AG09319 (cell line): ENCODE data around the gene PRKCQ.

Experiments used
- DNase-seq: peaks from one replicate; pipeline ENCODE4 v3.0.0-alpha.2; 2010; ENCODE audit warnings: low read depth; ENCODE audit errors: extremely low read depth
- TF ChIP-seq, protein P1 (sequence below): IDR thresholded peaks from 2 replicates; pipeline ENCODE4 v1.5.1; 2011; ENCODE audit warnings: low read depth, mild to moderate bottlenecking, inconsistent platforms, low read length, moderate library complexity

PRKCQ gene

DNA sequence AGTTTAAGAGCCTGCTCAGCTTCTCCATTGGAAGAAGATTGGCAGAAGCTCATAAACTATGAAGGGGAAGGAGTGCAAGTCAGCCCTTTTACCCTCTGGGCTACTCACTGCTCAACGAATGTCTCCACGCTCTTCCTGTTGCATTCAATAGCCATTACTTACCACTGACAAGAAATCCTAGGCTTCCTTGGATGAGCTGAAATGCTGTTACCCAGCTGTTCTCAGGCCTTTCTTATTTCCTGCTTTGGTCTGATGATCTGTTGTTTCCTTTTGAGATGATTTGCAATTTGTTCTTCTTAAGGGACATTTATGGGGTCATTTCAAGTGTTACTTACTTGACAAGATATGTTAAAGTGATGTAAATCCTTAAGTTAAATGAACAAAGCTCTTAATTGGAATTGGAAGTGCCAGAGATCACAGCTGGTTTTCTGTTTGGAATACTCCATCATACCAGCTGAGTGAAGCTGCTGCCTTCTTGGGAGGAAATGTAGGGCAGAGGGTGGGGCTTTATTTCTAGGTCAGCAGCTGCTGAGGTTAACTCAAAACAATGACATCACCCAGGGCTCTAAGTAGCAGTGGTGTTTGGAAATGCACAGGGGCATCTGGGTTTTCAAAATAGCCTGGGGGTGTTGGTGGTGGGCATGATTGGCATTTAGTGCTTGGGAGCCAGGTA is 170.0 kb downstream of the PRKCQ start:
- TF ChIP-seq, protein P1, sequence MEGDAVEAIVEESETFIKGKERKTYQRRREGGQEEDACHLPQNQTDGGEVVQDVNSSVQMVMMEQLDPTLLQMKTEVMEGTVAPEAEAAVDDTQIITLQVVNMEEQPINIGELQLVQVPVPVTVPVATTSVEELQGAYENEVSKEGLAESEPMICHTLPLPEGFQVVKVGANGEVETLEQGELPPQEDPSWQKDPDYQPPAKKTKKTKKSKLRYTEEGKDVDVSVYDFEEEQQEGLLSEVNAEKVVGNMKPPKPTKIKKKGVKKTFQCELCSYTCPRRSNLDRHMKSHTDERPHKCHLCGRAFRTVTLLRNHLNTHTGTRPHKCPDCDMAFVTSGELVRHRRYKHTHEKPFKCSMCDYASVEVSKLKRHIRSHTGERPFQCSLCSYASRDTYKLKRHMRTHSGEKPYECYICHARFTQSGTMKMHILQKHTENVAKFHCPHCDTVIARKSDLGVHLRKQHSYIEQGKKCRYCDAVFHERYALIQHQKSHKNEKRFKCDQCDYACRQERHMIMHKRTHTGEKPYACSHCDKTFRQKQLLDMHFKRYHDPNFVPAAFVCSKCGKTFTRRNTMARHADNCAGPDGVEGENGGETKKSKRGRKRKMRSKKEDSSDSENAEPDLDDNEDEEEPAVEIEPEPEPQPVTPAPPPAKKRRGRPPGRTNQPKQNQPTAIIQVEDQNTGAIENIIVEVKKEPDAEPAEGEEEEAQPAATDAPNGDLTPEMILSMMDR: no peak
- DNase-seq: no peak

DNA sequence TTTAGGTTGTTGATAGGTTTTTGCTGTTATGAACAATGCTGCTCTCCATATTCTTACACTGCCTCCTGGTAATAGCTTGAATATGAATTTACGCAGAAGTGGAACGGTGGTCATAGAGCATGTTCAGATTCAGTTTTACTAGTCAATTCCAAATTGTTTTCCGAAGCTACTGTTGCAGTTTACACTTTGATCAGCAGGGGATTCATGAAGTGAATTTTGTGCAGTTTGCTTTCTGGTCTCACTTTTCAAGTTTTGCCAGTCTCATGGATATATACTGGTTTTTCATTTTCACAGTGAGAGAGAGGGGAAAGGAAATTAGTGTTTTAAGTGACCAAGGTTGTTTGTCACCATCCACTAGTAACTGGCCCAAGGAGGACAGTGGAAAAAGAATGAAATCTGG is 171.3 kb downstream of the PRKCQ start:
- TF ChIP-seq, protein P1: no peak

DNA sequence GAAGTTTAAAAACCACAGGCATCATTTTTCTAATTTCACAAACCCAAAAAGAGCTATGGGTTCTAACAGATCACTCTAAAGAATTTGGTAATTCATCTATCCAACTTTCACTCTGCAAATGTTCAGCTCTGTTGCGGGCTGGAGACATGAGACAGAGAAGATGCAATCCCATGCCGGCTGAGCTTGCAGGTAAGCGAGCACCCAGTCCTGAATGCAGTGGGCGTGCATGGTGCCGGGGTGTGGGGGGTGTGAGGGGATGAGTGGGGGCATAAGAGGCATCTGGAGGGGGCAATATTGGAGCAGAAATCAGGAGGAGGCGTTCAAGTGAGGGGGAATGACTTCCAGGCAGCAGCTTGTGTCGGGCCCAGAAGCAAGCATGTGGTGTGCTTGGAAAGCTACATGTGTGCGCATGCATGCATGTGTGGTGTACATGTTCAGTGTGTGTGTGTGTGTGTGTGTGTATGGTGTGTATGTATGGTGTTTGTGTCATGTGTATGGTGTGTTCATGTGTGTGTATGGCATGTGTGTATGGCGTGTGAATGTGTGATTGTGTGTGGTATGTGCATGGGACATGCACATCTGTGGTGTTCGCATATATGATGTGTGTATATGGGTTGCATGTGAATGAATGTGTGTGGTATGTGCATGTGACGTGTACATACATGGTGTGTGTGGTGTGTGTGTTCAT is 172.9 kb downstream of the PRKCQ start:
- TF ChIP-seq, protein P1: no peak
- DNase-seq: no peak

More for the DNA sequence above, 171.3 kb downstream of the PRKCQ start:
- DNase-seq: no peak

DNA sequence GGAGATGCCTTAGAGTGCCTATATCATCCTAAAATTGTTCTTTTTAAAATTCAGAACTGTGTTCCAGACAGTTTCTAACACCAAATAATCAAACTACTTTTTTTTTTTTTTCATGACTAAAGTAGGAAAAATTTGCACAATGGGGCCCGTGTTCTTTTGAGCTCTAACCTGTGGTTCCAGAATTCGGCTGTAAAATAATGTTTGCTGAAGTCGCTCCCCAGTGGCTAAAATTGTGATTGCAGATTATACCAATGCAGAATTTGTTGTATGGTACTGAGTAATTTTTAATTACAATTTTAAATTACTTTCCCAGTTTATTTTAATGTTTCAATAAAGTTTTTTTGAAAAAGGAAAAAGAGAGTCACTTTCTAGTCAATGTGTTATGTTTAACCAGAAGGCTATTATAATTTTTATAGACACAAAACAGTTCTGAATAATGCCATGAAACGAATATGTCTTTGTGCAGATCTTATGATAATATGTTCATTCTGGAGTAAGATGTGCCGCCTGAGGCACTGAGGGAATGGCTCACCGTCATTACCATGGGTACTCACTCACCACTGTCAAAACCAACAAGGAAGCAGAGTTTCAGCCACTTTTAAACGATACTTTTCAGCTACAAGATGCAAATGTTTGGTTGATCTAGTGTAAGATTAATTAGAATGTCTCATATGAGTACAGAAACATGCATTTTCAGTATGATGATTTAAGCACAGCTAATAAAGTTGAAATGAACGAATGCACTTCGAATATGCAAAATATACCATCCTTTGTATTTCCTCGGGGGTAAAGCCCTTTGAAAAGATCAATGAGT is 173.6 kb downstream of the PRKCQ start:
- TF ChIP-seq, protein P1: peak; percentile 46
- DNase-seq: no peak

DNA sequence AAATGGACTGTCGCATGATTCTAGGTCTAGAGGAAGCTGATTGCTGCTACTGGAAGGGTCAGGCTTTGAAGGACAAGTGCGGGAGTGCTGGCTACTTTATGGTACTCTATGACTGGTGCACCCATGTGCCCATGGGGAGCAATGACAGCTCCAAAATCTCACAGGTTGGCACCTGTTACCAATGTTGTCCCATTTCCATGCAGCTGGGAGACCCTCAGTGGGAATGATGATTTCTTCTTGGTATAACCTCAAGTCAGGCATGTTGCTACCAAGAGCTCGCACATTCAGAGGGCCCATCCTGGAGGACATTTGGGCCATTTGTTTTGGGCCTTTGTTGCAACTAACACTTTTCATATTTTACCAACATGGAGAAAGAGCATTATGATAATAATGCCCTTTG is 174.4 kb downstream of the PRKCQ start:
- TF ChIP-seq, protein P1: no peak
- no peak for DNase-seq

DNA sequence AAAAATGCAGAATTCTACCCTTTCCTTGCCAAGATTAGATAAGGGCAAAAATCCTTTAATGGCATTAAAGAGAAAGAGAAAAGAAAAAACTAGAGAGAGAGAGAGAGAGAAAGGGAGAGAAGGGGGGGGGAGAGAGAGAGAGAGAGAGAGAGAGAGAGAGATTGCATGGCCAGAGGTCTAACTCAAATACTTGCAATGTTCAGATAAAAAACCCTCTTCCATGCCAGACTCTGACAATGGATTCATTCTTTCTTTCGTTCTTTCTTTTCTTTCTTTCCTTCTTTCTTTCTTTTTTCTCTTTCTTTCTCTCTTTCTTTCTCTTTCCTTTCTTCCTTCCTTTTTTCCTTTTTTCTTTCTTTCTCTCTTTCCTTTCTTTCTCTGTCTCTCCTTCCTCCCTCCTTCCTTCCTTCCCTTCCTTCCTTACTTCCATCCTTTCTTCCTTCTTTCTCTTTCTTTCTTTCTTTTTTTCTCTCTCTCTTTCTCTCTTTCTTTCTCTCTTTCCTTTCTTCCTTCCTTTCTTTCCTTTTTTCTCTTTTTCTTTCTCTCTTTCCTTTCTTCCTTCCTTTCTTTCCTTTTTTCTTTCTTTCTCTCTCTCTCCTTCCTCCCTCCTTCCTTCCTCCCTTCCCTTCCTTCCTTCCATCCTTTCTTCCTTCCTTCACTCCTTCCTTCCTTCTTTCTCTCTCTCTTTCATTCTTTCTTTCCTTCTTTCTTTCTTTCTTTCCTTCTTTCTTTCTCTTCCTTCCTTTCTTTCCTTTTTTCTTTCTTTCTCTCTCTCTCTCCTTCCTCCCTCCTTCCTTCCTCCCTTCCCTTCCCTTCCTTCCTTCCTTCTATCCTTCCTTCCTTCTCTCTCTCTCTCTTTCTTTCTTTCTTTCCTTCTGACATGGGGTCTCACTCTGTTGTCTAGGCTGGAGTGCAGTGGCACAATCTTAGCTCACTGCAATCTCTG is 175.7 kb downstream of the PRKCQ start:
- TF ChIP-seq, protein P1: no peak
- DNase-seq: no peak
